Stromal cell of bone marrow (primary cell): Measurements from ENCODE around the gene LIPG.

ENCODE experiments used
- DNase-seq: peaks from one replicate; pipeline ENCODE4 v3.0.0-alpha.2; 2012; ENCODE audit warnings: low read depth

The LIPG gene

DNA sequence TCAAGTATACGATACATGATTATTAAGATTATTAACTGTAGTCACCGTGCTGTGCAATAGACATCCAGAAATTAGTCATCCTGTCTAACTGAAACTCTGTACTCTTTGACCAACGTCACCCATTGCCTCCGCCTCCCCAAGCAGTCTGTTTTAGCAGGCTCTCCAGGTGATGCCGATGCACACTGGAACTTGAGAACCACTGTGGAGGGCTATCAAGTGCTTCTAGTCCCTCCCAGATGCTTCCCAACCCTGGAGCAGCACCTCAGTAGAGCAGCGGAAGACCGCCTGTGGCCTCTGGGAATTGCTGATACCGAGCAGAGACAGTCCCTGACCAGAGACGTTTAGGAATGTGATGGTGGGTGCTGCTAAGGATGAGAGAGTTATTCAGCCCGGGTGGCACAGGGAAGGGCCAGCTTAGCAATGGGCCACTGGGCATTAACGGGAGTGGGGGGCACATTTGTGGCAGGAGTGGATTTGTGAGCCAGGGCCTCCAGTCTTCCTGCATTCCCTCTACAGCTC is 50.7 kb downstream of the LIPG start:
- DNase-seq, result no peak

- DNase-seq, result no peak
Measured at GRCh38 chr18:49613141-49613640, 51.3 kb downstream of the LIPG start.

DNA sequence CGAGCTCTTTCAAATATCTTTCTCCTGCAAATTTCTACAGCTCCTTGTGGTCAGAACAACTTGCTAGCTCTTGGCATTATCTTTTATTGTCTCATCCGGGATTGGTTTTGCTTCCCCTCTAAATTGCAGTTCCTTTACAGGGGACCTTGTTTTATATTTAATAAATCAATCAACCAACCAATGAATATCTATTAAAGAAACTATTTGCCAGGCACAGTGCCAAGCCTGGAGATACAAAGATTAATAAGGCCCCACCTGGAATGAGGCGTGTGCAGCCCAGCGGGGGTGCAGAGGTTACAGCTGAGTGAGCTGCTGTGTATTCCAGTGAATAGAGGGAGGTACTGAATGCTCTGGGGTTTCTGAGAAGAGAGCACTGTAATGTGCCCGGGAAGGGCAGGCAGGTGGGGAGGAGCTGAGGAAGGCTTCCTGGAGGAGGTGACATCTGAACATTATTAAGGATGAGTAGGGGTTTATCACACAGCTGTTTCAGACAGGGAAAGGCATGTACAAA is 51.8 kb downstream of the LIPG start:
- DNase-seq, result no peak

GRCh38 chr18:49616618-49617328 is 54.9 kb downstream of the LIPG start:
- DNase-seq, result no peak

GRCh38 chr18:49617329-49617695 is 55.5 kb downstream of the LIPG start:
- no peak for DNase-seq

DNA sequence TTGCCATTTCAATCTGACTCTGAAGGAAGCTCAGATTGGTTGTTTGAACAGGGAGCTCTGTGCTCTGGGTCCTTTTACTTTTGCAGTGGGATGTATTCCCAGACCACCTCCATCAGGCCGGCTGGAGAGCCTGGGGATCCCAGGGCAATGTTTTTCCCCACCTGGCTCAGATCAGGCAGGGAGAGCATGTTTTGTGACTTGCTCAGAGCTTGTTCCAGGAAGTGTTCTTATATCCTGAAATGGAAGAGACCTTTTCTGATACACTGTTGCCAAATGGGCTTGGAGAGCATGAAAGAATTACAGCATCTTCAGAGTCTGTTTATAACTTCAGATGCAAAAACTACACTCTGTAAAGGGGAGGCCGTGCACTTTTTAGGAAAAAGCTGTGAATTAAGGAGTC is 56.0 kb downstream of the LIPG start:
- no peak for DNase-seq

DNA sequence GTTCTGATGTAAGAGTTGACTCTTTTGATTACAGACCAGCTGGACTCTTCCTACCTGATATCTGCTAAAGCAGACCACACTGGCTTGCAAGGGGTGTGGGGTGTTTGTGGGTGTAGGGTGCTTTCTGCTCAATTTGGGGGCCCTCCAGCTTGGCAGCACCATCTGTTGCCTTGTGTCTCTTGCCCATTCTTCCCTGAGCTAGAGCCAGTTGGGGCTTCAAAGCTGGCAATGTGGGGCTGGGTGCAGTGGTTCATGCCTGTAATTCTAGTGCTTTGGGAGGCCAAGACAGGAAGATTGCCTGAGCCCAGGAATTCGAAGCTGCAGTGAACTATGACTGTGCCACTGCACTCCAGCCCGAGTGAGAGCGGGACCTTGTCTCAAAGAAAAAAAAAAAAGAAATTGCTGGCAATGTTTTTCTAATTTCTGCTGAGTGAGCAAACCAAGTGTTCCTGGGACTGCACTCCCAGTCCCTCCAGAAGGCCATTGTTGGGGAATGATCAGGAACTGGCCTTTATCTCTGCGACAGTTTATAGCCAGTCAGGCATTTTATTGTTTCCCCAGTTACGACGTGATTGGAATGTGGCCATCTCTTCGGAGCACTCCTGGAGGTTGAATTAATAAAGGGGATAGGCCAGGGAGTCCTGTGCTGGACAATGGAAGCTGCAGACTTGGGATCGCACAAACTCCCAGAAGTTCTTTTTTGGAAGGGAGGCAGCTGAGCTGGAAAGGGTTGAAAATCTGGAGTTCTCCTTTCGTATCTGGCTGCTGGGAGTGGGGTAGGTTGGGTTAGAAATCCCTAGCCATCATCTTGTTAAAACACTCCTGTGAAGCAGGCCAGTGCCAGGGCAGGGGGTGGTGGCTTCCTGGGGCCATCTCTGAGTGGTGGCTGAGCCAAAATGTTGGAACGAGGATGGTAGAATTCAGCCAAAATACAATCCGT is 57.2 kb downstream of the LIPG start:
- no peak for DNase-seq

DNA sequence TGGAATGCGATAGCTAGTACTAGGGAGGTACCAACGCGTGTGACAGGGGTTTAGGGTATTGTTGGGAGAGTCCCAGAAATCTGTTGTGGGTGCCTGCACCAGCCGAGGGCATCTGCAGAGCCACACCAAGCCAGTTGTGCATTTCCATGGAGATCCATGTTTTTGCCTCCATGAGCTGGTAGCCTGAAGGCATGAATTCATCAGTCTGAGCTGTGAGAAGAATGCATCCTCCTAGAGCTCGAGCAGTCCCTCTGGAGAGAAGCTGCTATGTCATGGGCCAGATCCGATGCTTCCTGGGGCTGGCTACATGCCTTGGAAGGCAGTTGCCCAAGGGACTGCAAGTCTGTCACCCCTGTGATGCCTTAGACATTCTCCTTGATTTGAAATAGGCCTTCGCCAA is 57.9 kb downstream of the LIPG start:
- no peak for DNase-seq

- DNase-seq, result no peak
Measured at GRCh38 chr18:49621301-49621700, 59.4 kb downstream of the LIPG start.

DNA sequence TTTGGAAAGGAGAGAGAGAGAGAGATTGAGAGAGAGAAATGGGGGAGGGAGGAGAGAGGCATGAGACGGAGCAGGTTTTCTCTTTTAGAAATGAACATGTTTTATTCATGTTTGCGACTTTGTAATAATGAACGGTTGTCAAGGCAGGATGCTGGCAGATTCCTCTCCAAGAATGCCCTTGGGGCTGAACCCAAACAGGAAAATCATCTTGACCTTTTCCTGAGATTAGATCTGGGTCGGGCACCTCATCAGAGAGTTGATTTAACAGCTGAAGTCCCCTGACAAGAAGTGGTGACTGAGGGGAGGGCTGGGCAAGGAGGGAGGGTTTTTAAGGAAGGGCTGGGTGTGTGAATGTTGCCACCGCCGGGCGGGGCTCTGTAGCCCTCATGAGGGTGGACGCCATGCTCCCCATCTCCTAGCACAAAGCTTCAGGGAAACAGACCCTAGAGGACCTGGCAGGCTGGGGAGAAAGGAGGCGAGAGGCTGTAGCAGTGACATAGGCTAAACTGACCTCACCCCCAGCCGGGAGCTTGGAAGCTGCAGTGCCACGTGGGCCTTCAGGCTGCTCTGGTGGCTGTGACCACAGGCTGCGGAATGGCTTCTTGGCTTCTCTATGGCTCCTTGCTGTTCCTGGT is 60.0 kb downstream of the LIPG start:
- DNase-seq, result no peak

GRCh38 chr18:49623571-49623970 is 61.7 kb downstream of the LIPG start:
- DNase-seq, result no peak

DNA sequence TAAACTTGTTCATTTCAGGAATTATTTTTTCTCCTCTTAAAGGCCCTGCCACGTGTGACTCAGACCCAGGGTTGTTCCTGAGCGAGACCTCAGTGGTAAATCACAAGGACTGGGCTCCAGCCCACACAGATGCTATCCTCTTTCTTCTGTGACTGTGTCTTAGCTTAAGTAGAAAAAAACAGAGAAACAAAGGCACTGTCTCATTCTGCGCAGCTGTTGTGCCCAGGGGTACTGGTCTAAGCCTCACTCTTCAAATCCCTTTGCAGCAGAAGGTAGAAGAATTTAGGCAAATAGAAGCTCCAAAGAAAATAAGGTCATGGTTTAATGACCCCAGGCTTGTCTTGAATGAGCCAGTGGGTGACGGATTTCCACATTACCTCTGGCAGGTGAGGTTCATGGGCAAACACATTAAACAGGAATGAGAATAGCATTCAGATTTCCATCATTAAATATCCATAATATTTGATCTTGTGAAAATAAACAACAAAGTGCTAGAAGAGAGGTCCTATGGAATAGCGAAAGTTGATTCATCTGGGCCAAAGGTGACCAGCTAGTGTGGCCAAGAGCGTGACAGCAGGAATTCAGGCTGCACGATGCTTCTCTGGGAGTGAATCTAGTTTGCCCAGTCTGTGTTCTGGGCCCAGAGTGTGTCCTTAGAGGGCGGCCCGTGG is 63.3 kb downstream of the LIPG start:
- no peak for DNase-seq

DNA sequence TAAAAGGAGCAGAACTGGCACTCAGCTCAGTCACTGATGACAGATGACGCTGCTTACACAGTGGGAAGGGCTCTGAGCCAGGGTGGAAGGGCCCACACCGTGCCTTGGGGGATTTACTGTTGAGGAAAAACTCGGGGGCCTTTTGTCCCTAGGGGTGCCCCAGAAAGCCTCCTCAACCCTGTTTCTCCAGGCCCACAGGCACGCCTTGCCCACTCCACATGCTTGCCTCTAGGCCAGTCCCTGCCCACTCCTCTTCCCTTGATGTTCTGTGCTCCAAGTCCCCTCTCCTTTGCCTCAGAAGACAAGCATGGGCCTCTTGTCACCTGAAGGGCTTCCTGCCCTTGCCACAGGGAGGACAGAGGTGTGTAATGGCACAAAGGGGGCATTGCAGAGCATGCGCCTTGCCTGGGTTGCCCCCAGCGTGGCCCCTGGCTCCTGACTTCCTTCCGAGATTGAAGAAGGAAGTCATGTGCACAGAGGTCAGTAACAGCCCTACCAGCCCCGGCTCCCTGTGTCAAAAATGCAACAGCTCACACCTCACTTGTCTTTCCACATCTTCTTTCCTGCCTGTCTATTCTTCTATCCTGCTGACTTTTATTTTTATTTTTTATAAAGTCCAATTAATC is 65.1 kb downstream of the LIPG start:
- no peak for DNase-seq

- no peak for DNase-seq
Measured at GRCh38 chr18:49628119-49628518, 66.3 kb downstream of the LIPG start.

- no peak for DNase-seq
Measured at GRCh38 chr18:49628881-49629795, 67.3 kb downstream of the LIPG start.

DNA sequence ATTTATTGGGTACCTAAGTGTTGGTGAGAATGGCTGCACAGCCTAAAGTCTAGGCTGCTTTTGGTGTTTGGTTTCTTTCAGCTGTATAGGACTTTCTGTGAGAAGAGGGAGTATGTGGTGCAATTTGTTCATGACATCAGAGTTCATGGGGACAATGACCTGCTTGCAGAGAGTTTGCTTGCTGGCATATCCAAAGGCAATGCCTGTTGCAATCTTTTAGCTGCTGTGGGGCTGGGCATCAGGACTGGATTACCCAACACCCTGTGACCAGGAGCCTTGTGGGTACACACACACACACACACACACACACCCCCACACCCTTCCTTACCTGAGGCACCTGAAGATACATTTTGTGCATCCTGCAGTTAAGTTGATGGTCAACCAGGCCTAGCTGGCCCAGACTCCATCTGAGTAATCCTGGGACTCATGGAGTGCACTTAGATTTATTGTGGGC is 68.4 kb downstream of the LIPG start:
- no peak for DNase-seq

GRCh38 chr18:49631146-49631866 is 69.4 kb downstream of the LIPG start:
- DNase-seq, result no peak

DNA sequence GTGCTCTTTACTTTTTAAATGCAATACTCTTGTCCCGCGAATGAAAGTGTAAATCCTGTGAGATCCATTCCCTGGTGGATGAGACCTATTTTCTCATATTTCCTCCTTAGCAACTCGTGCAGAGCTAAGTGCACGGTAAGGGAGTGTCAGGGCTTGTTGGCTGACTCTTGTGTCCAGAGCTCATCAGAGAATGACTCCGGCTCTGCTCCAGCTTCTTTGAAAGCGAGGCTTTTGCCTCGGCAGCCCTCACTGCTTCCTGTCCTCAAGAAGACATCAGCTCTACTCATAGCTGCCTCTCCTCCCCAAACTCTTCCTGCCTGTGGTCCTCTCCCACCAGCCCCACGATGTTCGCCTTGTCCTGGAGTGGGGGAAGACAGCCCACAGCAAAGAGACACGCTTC is 70.7 kb downstream of the LIPG start:
- no peak for DNase-seq

DNA sequence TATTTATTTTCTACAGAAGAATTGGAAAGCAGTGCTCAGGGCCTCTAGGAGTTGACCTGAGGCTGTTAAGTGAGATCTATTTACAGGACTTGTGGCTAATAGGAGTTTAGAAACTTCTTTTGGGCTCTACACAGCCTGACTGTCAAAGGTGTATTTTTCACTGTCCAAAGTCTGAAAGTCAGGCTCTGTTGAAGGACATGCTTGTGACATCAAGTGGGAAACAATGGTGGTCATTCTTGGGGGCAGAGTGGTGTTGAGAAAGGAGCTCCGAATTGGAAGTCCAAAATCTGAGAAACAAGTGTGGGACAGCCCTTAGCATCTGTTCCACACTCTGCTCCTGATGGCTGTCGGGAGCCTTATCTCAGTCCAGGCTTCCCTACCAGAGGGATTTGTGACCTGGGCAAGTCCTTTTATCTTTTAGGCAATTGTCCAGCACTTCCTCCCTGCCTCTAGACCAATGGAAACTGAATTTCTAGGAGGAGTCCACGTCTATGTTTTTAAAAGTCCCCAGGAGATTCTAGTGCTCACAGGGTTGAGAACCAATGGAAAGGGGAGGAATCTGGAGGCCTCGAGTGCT is 76.4 kb downstream of the LIPG start:
- no peak for DNase-seq
